Tracheal epithelial cell (primary cell): Measurements from ENCODE around the gene BRWD1. TPM values are rescaled to one million over a fixed set of nuclear protein-coding genes. Genes with fewer than 3 reads are reported as not detected.

Experiments
- total RNA-seq: library from RNA; depleted of rRNA; stranded (reverse); fragments of >200 nt; gene quantifications from 2 replicates; pipeline ENCODE4 v1.2.1, GENCODE V29; 2014

Gene BRWD1
- total RNA-seq, result 52.2 and 57.4 TPM in 2 replicates

GRCh38 chr21:39313571-39314142 lies at the start of gene BRWD1:
Gene BRWD1, minus strand, starts transcription at chr21:39313632. Its CDS starts 141 bp downstream, at chr21:39313491.

GRCh38 chr21:39348355-39349210 lies 35.2 kb upstream of the BRWD1 start, which contains the start of gene HMGN1:
Gene HMGN1, minus strand, starts transcription at chr21:39349088. Its CDS starts 171 bp downstream, at chr21:39348917.

GRCh38 chr21:39183272-39184049 lies 130.0 kb downstream of the BRWD1 start, which contains the start of gene PSMG1:
Gene PSMG1, minus strand, starts transcription at chr21:39183451. Its CDS starts 66 bp downstream, at chr21:39183385.

Other genes starting within 250 kb of the BRWD1 start
- 55.8 and 78.1 TPM in 2 replicates for gene PSMG1, start 130.2 kb downstream of the BRWD1 start, total RNA-seq
- gene HMGN1, start 35.5 kb upstream of the BRWD1 start, total RNA-seq, result 233 and 254 TPM in 2 replicates
- gene LCA5L, start 132.1 kb upstream of the BRWD1 start, total RNA-seq, result 0.24 and 0.43 TPM in 2 replicates
- 1.2 and 8.7 TPM in 2 replicates for gene SH3BGR, start 138.3 kb upstream of the BRWD1 start, total RNA-seq